ENCODE data around the gene RNASE12.

DNA sequence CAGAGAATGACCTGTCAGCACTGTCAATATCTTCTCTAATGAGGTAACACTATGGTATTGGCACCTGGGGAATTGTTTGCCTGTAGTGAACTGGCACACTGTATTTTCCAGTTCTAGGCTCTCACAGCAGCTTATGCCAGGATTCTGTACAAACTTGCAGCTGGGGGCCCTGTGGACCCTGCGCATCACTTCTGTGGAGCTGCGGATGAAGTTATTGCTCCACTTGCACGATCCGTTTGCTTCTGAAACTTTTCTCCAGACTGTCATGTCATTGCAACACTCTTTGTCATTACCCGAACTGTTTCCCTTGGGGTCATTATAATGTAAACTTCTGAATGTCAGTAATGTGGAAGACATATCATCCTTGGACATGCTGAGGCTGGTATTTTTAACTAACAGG is 7.3 kb downstream of the RNASE12 start:
- TF ChIP-seq POLR2A (IDR thresholded peaks at IDR 0.05) (no peak), POLR2AphosphoS5 (IDR thresholded peaks at IDR 0.05) (no peak)
- TF ChIP-seq, protein P1, sequence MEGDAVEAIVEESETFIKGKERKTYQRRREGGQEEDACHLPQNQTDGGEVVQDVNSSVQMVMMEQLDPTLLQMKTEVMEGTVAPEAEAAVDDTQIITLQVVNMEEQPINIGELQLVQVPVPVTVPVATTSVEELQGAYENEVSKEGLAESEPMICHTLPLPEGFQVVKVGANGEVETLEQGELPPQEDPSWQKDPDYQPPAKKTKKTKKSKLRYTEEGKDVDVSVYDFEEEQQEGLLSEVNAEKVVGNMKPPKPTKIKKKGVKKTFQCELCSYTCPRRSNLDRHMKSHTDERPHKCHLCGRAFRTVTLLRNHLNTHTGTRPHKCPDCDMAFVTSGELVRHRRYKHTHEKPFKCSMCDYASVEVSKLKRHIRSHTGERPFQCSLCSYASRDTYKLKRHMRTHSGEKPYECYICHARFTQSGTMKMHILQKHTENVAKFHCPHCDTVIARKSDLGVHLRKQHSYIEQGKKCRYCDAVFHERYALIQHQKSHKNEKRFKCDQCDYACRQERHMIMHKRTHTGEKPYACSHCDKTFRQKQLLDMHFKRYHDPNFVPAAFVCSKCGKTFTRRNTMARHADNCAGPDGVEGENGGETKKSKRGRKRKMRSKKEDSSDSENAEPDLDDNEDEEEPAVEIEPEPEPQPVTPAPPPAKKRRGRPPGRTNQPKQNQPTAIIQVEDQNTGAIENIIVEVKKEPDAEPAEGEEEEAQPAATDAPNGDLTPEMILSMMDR (IDR thresholded peaks at IDR 0.05), result no peak
